Caco-2 (cell line): ENCODE measurements around the gene MAIP1. TPM values are rescaled to one million over a fixed set of nuclear protein-coding genes. Genes with fewer than 3 reads are reported as not detected.

Experiments used
- Bru-seq: library from RNA; stranded (reverse); fragments of 400-500 nt; gene quantifications from one replicate; lab custom pipeline; 2021; lab: Mats Ljungman, UMichigan
- BruChase-seq, 2 experiments: library from RNA; stranded (reverse); fragments of 400-500 nt; gene quantifications; one replicate each; lab custom pipeline; 2021; lab: Mats Ljungman, UMichigan
- BruUV-seq: library from RNA; stranded (reverse); fragments of 400-500 nt; replicated peaks from 2 replicates; lab custom pipeline; 2021; lab: Mats Ljungman, UMichigan
- CTCF ChIA-PET: fragments of 300-600 bp; sonication (Branson Sonifier 250); formaldehyde crosslinking; loops from one replicate; lab custom pipeline; 2022; ENCODE audit warnings: antibody characterized with exemption; lab: Charles Lee
- POLR2A ChIA-PET: fragments of 300-600 bp; sonication (Branson Sonifier 250); formaldehyde crosslinking; loops from one replicate; lab custom pipeline; 2022; ENCODE audit warnings: antibody characterized with exemption; lab: Charles Lee
- DNase-seq, 2 experiments: peaks; one replicate each; pipeline versions ENCODE4 v3.0.0 to v3.0.0-alpha.2; 2020 to 2022
- H3K27me3 ChIP-seq: replicated peaks from 2 replicates; pipeline ENCODE4 v1.6.0; 2011; ENCODE audit warnings: low read length; ENCODE audit not compliant: control insufficient read depth, insufficient read depth
- H3K36me3 ChIP-seq: 2 replicates; pipeline ENCODE4 v1.5.1; 2011; ENCODE audit warnings: low read length; ENCODE audit not compliant: control insufficient read depth, insufficient read depth
- H3K4me1 ChIP-seq: fragments of 250-450 bp; sonication (Bioruptor Pico); 2 replicates; pipeline ENCODE4 v1.5.1; 2020; ENCODE audit warnings: mild to moderate bottlenecking
- H3K4me3 ChIP-seq: 2 replicates; pipeline ENCODE4 v1.5.1; 2011; ENCODE audit warnings: low read depth, mild to moderate bottlenecking, control low read depth, low read length
- H3K9me3 ChIP-seq: fragments of 250-450 bp; sonication (Bioruptor Pico); 2 replicates; pipeline ENCODE4 v1.5.1; 2020; ENCODE audit warnings: mild to moderate bottlenecking, moderate library complexity
- H3K27ac Mint-ChIP-seq: one replicate; pipeline ENCODE4 v1.8.0; 2022; ENCODE audit warnings: mixed read lengths; ENCODE audit not compliant: unreplicated experiment
- H3K27me3 Mint-ChIP-seq: one replicate; pipeline ENCODE4 v1.8.0; 2022; ENCODE audit warnings: mixed read lengths; ENCODE audit not compliant: insufficient read depth, unreplicated experiment
- H3K36me3 Mint-ChIP-seq: one replicate; pipeline ENCODE4 v1.8.0; 2022; ENCODE audit warnings: mild to moderate bottlenecking, mixed read lengths; ENCODE audit not compliant: insufficient read depth, unreplicated experiment
- H3K4me1 Mint-ChIP-seq: one replicate; pipeline ENCODE4 v1.8.0; 2022; ENCODE audit warnings: low read depth, mixed read lengths; ENCODE audit not compliant: unreplicated experiment
- H3K4me3 Mint-ChIP-seq: one replicate; pipeline ENCODE4 v1.8.0; 2022; ENCODE audit warnings: mild to moderate bottlenecking, moderate library complexity, mixed read lengths; ENCODE audit not compliant: unreplicated experiment
- H3K9me3 Mint-ChIP-seq: one replicate; pipeline ENCODE4 v1.8.0; 2022; ENCODE audit warnings: mixed read lengths; ENCODE audit not compliant: unreplicated experiment
- CTCF ChIP-seq, 2 experiments: fragments of 200-600 bp in 1 of 2; IDR thresholded peaks; 1 replicate in 1 of 2; 2 replicates in 1 of 2; pipeline versions ENCODE4 v1.5.1 to v1.8.0; 2011 to 2022; ENCODE audit warnings: antibody characterized with exemption in 1 of 2, control low read depth in 1 of 2, inconsistent platforms in 1 of 2, low read depth in 1 of 2, low read length in 1 of 2, mild to moderate bottlenecking in 1 of 2, moderate library complexity in 1 of 2; ENCODE audit not compliant: insufficient read depth in 1 of 2, severe bottlenecking in 1 of 2, unreplicated experiment in 1 of 2
- intact Hi-C: fragments of 100-400 bp; cut with micrococcal nuclease; formaldehyde crosslinking; loops from one replicate; pipeline ENCODE4 v1.10.0; 2022; ENCODE audit not compliant: unreplicated experiment
- long read RNA-seq: library from polyadenylated mRNA; stranded (forward); transcript quantifications from one replicate; pipeline ENCODE4 v2.0.0, GENCODE V29; 2022
- total RNA-seq: library from RNA; stranded (reverse); gene quantifications from 2 replicates; pipeline ENCODE4 v1.2.3, GENCODE V29; 2022

MAIP1 gene
- total RNA-seq (39.4 and 42.1 TPM in 2 replicates), Bru-seq, nascent RNA (percentile 92 among the genes with signal in this experiment), BruChase-seq, experiment 1, labeled RNA remaining after a 2-hour chase (percentile 88 among the genes with signal in this experiment), BruChase-seq, experiment 2, labeled RNA remaining after a 6-hour chase (percentile 87 among the genes with signal in this experiment)
- long read RNA-seq, transcript MAIP1-202 (5 exons, 1,386 nt) = major isoform, 119 of 134 reads
- long read RNA-seq, partial matches to known transcripts = 8 of 134 reads
- long read RNA-seq, other reads (novel, unspliced or antisense) = 6 of 134 reads

GRCh38 chr2:199955339-199956061 lies at the start of gene MAIP1, which contains the start of gene TYW5:
Gene MAIP1 (plus strand): TSS chr2:199955582. CDS start chr2:199955799, 217 bp downstream.
Gene TYW5 (minus strand): TSS chr2:199955491. CDS start chr2:199955470, 21 bp downstream.
- Histone ChIP-seq H3K4me3 (peak within 1 kb of the TSS; percentile 99), H3K36me3 (no peaks in the 10 kb centered on the region; the same call in 1 of the 2 replicates), H3K4me1 (peaks cover 4% of the 10 kb centered on the region; the same call in 1 of the 2 replicates), H3K9me3 (no peaks in the 10 kb centered on the region), H3K27me3 (no peaks in the 10 kb centered on the region)
- peak in 1 of 2 experiments; percentile 36 for TF ChIP-seq CTCF (IDR thresholded peaks at IDR 0.05; ENCODE audit: insufficient read depth in 1 of 2, low read depth in 1 of 2, low read length in 1 of 2, severe bottlenecking in 1 of 2, unreplicated experiment in 1 of 2)
- H3K4me1 Mint-ChIP-seq = peaks cover 10% of the 10 kb centered on the region
- CTCF ChIA-PET = interaction anchor here (0.5 kb wide), 1 partner anchor 18 kb away, joined by 3 read pairs; no protein-coding TSS in a partner anchor
- H3K36me3 Mint-ChIP-seq = peaks cover 25% of the 10 kb centered on the region
- DNase-seq = peak; percentile 91
- H3K27me3 Mint-ChIP-seq = no peaks in the 10 kb centered on the region
- no peaks in the 10 kb centered on the region for H3K9me3 Mint-ChIP-seq
- POLR2A ChIA-PET = interaction anchor here (1.1 kb wide), 1 partner anchor 43 kb away, joined by 4 read pairs; no protein-coding TSS in a partner anchor
- intact Hi-C loops = loop anchor here (1.0 kb wide), 1 partner anchor 44 kb away; the partner anchor contains the start of gene C2orf69
- no TSS peak for BruUV-seq
- H3K4me3 Mint-ChIP-seq = peak within 1 kb of the TSS; percentile 96
- peak within 1 kb of the TSS; percentile 98 for H3K27ac Mint-ChIP-seq

GRCh38 chr2:199907008-199907714 lies 48.2 kb upstream of the MAIP1 start:
- CTCF ChIA-PET = interaction anchor here (0.7 kb wide), 1 partner anchor 10 kb away, joined by 7 read pairs; no protein-coding TSS in a partner anchor
- no peaks in the 10 kb centered on the region for H3K27me3 Mint-ChIP-seq

More at GRCh38 chr2:199907008-199907714, 48.2 kb upstream of the MAIP1 start:
- TF ChIP-seq CTCF (IDR thresholded peaks at IDR 0.05; ENCODE audit: insufficient read depth in 1 of 2, low read depth in 1 of 2, low read length in 1 of 2, severe bottlenecking in 1 of 2, unreplicated experiment in 1 of 2) = no peak
- H3K4me1 Mint-ChIP-seq = peaks cover 10% of the 10 kb centered on the region
- intact Hi-C loops = no loop called here
- no peak overlapping the region for H3K4me3 Mint-ChIP-seq
- no peak overlapping the region for H3K27ac Mint-ChIP-seq
- peaks cover 11% of the 10 kb centered on the region for H3K36me3 Mint-ChIP-seq
- Histone ChIP-seq H3K27me3 (no peaks in the 10 kb centered on the region), H3K9me3 (no peaks in the 10 kb centered on the region), H3K36me3 (no peaks in the 10 kb centered on the region), H3K4me3 (no peak overlapping the region), H3K4me1 (peaks cover 8% of the 10 kb centered on the region)
- DNase-seq = no peak
- no peaks in the 10 kb centered on the region for H3K9me3 Mint-ChIP-seq
- no TSS peak for BruUV-seq
- POLR2A ChIA-PET = no interaction called here
